Measurements from ENCODE around the gene CAPS2.

CAPS2 gene

GRCh38 chr12:75305412-75306332 is 24.5 kb downstream of the CAPS2 start:
- no peak for DNase-seq (ENCODE audit: low read depth in 2 of 2)

- DNase-seq (ENCODE audit: low read depth in 2 of 2): no peak
Measured at GRCh38 chr12:75302781-75303180, 27.3 kb downstream of the CAPS2 start.

- no peak for DNase-seq (ENCODE audit: low read depth in 2 of 2)
Measured at GRCh38 chr12:75302225-75302624, 27.9 kb downstream of the CAPS2 start.

GRCh38 chr12:75294797-75295196 is 35.3 kb downstream of the CAPS2 start:
- DNase-seq (ENCODE audit: low read depth in 2 of 2): no peak

- no peak for DNase-seq (ENCODE audit: low read depth in 2 of 2)
Measured at GRCh38 chr12:75294336-75294735, 35.8 kb downstream of the CAPS2 start.

- no peak for DNase-seq (ENCODE audit: low read depth in 2 of 2)
Measured at GRCh38 chr12:75291014-75291413, 39.1 kb downstream of the CAPS2 start.

- no peak for DNase-seq (ENCODE audit: low read depth in 2 of 2)
Measured at GRCh38 chr12:75289753-75290152, 40.4 kb downstream of the CAPS2 start.

GRCh38 chr12:75288860-75289259 is 41.3 kb downstream of the CAPS2 start:
- no peak for DNase-seq (ENCODE audit: low read depth in 2 of 2)

- no peak for DNase-seq (ENCODE audit: low read depth in 2 of 2)
Measured at GRCh38 chr12:75275702-75276101, 54.4 kb downstream of the CAPS2 start.

GRCh38 chr12:75271576-75271975 is 58.5 kb downstream of the CAPS2 start:
- DNase-seq (ENCODE audit: low read depth in 2 of 2): no peak

GRCh38 chr12:75270157-75270556 is 60.0 kb downstream of the CAPS2 start:
- no peak for DNase-seq (ENCODE audit: low read depth in 2 of 2)

- no peak for DNase-seq (ENCODE audit: low read depth in 2 of 2)
Measured at GRCh38 chr12:75269209-75269608, 60.9 kb downstream of the CAPS2 start.

- DNase-seq (ENCODE audit: low read depth in 2 of 2): no peak
Measured at GRCh38 chr12:75260316-75260715, 69.8 kb downstream of the CAPS2 start.

GRCh38 chr12:75259143-75259542 is 71.0 kb downstream of the CAPS2 start:
- no peak for DNase-seq (ENCODE audit: low read depth in 2 of 2)

GRCh38 chr12:75257510-75257909 is 72.6 kb downstream of the CAPS2 start:
- no peak for DNase-seq (ENCODE audit: low read depth in 2 of 2)

GRCh38 chr12:75245108-75245507 is 85.0 kb downstream of the CAPS2 start:
- no peak for DNase-seq (ENCODE audit: low read depth in 2 of 2)

GRCh38 chr12:75239987-75240386 is 90.1 kb downstream of the CAPS2 start:
- no peak for DNase-seq (ENCODE audit: low read depth in 2 of 2)

- no peak for DNase-seq (ENCODE audit: low read depth in 2 of 2)
Measured at GRCh38 chr12:75236206-75236605, 93.9 kb downstream of the CAPS2 start.

GRCh38 chr12:75227132-75227531 is 103.0 kb downstream of the CAPS2 start:
- no peak for DNase-seq (ENCODE audit: low read depth in 2 of 2)
